HepG2 (cell line): ENCODE measurements around the gene CCDC201. TPM values are rescaled to one million over a fixed set of nuclear protein-coding genes. Genes with fewer than 3 reads are reported as not detected.

Experiments
- DZIP1 ChIP-seq: sonication (generic); formaldehyde crosslinking; IDR thresholded peaks from 2 replicates; pipeline ENCODE4 v1.5.0; 2020; ENCODE audit warnings: mild to moderate bottlenecking, missing genetic modification reagents
- FOXK1 ChIP-seq: sonication (generic); formaldehyde crosslinking; IDR thresholded peaks from 2 replicates; pipeline ENCODE4 v1.4.0; 2020; ENCODE audit warnings: low read depth, missing genetic modification reagents, borderline replicate concordance
- FOXP1 ChIP-seq, 2 experiments: fragments of 450-650 bp in 1 of 2; IDR thresholded peaks; 2 replicates each; pipeline ENCODE4 v1.6.1; 2017 to 2018; ENCODE audit warnings: antibody characterized with exemption in 1 of 2
- JUN ChIP-seq: sonication (generic); formaldehyde crosslinking; IDR thresholded peaks from 2 replicates; pipeline ENCODE4 v1.4.0; 2020; ENCODE audit warnings: mild to moderate bottlenecking, missing genetic modification reagents
- MBD4 ChIP-seq: IDR thresholded peaks from 2 replicates; pipeline ENCODE4 v1.6.1; 2012; ENCODE audit warnings: low read length, inconsistent platforms, borderline replicate concordance
- PRMT3 ChIP-seq: sonication (generic); formaldehyde crosslinking; IDR thresholded peaks from 2 replicates; pipeline ENCODE4 v1.8.1; 2022; ENCODE audit warnings: low read depth, mild to moderate bottlenecking, moderate library complexity, missing genetic modification reagents, borderline replicate concordance
- REXO4 ChIP-seq: sonication (generic); formaldehyde crosslinking; IDR thresholded peaks from 2 replicates; pipeline ENCODE4 v1.8.0; 2022; ENCODE audit warnings: missing genetic modification reagents, mild to moderate bottlenecking, borderline replicate concordance
- SNRNP70 ChIP-seq: fragments of 200-400 bp; formaldehyde crosslinking; IDR thresholded peaks from 2 replicates; pipeline ENCODE4 v1.6.1; 2017; ENCODE audit warnings: mild to moderate bottlenecking, low read depth, low read length, moderate library complexity
- SOX6 ChIP-seq, 2 experiments: fragments of 450-650 bp in 1 of 2; sonication (generic) in 1 of 2; formaldehyde crosslinking in 1 of 2; IDR thresholded peaks; 2 replicates each; pipeline versions ENCODE4 v1.4.0 to v1.6.1; 2017 to 2020; ENCODE audit warnings: antibody characterized with exemption in 1 of 2, mild to moderate bottlenecking in 1 of 2, missing genetic modification reagents in 1 of 2
- SP4 ChIP-seq: sonication (generic); formaldehyde crosslinking; IDR thresholded peaks from 2 replicates; pipeline ENCODE4 v1.8.1; 2023; ENCODE audit warnings: mild to moderate bottlenecking, missing genetic modification reagents
- SSRP1 ChIP-seq: IDR thresholded peaks from 2 replicates; pipeline ENCODE4 v1.6.1; 2016; ENCODE audit warnings: control low read depth
- ZNF263 ChIP-seq: sonication (generic); formaldehyde crosslinking; IDR thresholded peaks from 2 replicates; pipeline ENCODE4 v1.4.0; 2020; ENCODE audit warnings: missing genetic modification reagents
- ZNF33B ChIP-seq: sonication (generic); formaldehyde crosslinking; IDR thresholded peaks from 2 replicates; pipeline ENCODE4 v1.5.1; 2020; ENCODE audit warnings: mild to moderate bottlenecking, missing genetic modification reagents
- ZNF451 ChIP-seq: sonication (generic); formaldehyde crosslinking; IDR thresholded peaks from 2 replicates; pipeline ENCODE4 v1.5.0; 2020; ENCODE audit warnings: mild to moderate bottlenecking, missing genetic modification reagents
- ZNF644 ChIP-seq: IDR thresholded peaks from 2 replicates; pipeline ENCODE4 v1.6.1; 2016; ENCODE audit warnings: low read depth
- ZNF672 ChIP-seq: sonication (generic); formaldehyde crosslinking; IDR thresholded peaks from 2 replicates; pipeline ENCODE4 v1.8.1; 2022; ENCODE audit warnings: missing genetic modification reagents
- ZNF703 ChIP-seq: sonication (generic); formaldehyde crosslinking; IDR thresholded peaks from 2 replicates; pipeline ENCODE4 v1.5.1; 2020; ENCODE audit warnings: missing genetic modification reagents, mild to moderate bottlenecking, moderate library complexity, borderline replicate concordance
- ZNF773 ChIP-seq: sonication (generic); formaldehyde crosslinking; IDR thresholded peaks from 2 replicates; pipeline ENCODE4 v1.4.0; 2020; ENCODE audit warnings: missing genetic modification reagents, borderline replicate concordance
- ZNF780A ChIP-seq: sonication (generic); formaldehyde crosslinking; IDR thresholded peaks from 2 replicates; pipeline ENCODE4 v1.8.0; 2022; ENCODE audit warnings: mild to moderate bottlenecking, missing genetic modification reagents, moderate library complexity
- polyA plus RNA-seq, 8 experiments: library from polyadenylated mRNA; depleted of rRNA in 3 of 8; stranded (reverse) in 7 of 8; unstranded in 1 of 8; fragments of >200 nt; fragmentation: Illumina TruSeq in 4 of 8; extraction: Trizol in 4 of 8; gene quantifications; 2 replicates each; pipeline versions ENCODE4 v1.2.1 to v1.2.3, GENCODE V29; 2011 to 2016; ENCODE audit warnings: low read depth in 4 of 8, missing spikeins in 1 of 8, mixed read lengths in 1 of 8; ENCODE audit not compliant: insufficient read depth in 1 of 8
- total RNA-seq, 5 experiments: library from RNA; depleted of rRNA; stranded (reverse); fragments of >200 nt; fragmentation: Illumina TruSeq; extraction: Trizol; gene quantifications; 2 replicates each; pipeline ENCODE4 v1.2.3, GENCODE V29; 2016; ENCODE audit warnings: low read depth in 1 of 5
- TF ChIP-seq, protein P1 (sequence below), 2 experiments: IDR thresholded peaks; 2 replicates each; pipeline ENCODE4 v1.6.1; 2011 to 2012; ENCODE audit warnings: low read length in 2 of 2, borderline replicate concordance in 1 of 2, low read depth in 1 of 2, mild to moderate bottlenecking in 1 of 2, moderate library complexity in 1 of 2
- TF ChIP-seq, protein P2 (sequence below): sonication (generic); formaldehyde crosslinking; IDR thresholded peaks from 2 replicates; pipeline ENCODE4 v1.5.0; 2020; ENCODE audit warnings: missing genetic modification reagents

CCDC201 gene
- total and polyA plus RNA-seq, 2 of the 13 experiments (the other 11 are each of a cell fraction or from before 2014, with no cell fraction given): 0.92 TPM; not detected in 1

- no peak for TF ChIP-seq DZIP1 (CRISPR knock-in tag)
- TF ChIP-seq PRMT3 (CRISPR knock-in tag): no peak
- no peak for TF ChIP-seq ZNF672
- no peak for TF ChIP-seq ZNF644 (CRISPR knock-in tag)
- TF ChIP-seq SP4 (CRISPR knock-in tag): no peak; the same call in 1 of the 2 replicates
- peak; percentile 92 for TF ChIP-seq ZNF263 (CRISPR knock-in tag)
- no peak for TF ChIP-seq SNRNP70
- TF ChIP-seq, protein P1, sequence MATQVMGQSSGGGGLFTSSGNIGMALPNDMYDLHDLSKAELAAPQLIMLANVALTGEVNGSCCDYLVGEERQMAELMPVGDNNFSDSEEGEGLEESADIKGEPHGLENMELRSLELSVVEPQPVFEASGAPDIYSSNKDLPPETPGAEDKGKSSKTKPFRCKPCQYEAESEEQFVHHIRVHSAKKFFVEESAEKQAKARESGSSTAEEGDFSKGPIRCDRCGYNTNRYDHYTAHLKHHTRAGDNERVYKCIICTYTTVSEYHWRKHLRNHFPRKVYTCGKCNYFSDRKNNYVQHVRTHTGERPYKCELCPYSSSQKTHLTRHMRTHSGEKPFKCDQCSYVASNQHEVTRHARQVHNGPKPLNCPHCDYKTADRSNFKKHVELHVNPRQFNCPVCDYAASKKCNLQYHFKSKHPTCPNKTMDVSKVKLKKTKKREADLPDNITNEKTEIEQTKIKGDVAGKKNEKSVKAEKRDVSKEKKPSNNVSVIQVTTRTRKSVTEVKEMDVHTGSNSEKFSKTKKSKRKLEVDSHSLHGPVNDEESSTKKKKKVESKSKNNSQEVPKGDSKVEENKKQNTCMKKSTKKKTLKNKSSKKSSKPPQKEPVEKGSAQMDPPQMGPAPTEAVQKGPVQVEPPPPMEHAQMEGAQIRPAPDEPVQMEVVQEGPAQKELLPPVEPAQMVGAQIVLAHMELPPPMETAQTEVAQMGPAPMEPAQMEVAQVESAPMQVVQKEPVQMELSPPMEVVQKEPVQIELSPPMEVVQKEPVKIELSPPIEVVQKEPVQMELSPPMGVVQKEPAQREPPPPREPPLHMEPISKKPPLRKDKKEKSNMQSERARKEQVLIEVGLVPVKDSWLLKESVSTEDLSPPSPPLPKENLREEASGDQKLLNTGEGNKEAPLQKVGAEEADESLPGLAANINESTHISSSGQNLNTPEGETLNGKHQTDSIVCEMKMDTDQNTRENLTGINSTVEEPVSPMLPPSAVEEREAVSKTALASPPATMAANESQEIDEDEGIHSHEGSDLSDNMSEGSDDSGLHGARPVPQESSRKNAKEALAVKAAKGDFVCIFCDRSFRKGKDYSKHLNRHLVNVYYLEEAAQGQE (IDR thresholded peaks at IDR 0.05; ENCODE audit: borderline replicate concordance in 1 of 2, low read depth in 1 of 2, low read length in 2 of 2): no peak
- no peak for TF ChIP-seq ZNF703 (CRISPR knock-in tag)
- no peak for TF ChIP-seq FOXP1 (IDR thresholded peaks at IDR 0.05)
- peak; percentile 79; the same call in 1 of the 2 replicates for TF ChIP-seq FOXP1 (CRISPR knock-in tag; IDR thresholded peaks at IDR 0.05)
- TF ChIP-seq ZNF780A (CRISPR knock-in tag): peak; percentile 61; the same call in 1 of the 2 replicates
- TF ChIP-seq MBD4: no peak
- no peak; the same call in 1 of the 2 replicates for TF ChIP-seq ZNF773 (CRISPR knock-in tag)
- peak; percentile 68 for TF ChIP-seq SSRP1
- TF ChIP-seq ZNF33B: no peak
- no peak for TF ChIP-seq REXO4
- TF ChIP-seq SOX6 (IDR thresholded peaks at IDR 0.05): no peak
- TF ChIP-seq SOX6 (CRISPR knock-in tag; IDR thresholded peaks at IDR 0.05): peak; percentile 91
- no peak for TF ChIP-seq JUN (CRISPR knock-in tag)
- TF ChIP-seq ZNF451 (CRISPR knock-in tag): no peak
- TF ChIP-seq FOXK1 (CRISPR knock-in tag): peak; percentile 41; the same call in 1 of the 2 replicates
- TF ChIP-seq, protein P2, sequence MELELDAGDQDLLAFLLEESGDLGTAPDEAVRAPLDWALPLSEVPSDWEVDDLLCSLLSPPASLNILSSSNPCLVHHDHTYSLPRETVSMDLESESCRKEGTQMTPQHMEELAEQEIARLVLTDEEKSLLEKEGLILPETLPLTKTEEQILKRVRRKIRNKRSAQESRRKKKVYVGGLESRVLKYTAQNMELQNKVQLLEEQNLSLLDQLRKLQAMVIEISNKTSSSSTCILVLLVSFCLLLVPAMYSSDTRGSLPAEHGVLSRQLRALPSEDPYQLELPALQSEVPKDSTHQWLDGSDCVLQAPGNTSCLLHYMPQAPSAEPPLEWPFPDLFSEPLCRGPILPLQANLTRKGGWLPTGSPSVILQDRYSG: no peak
Measured at GRCh38 chr7:45893374-45893995, 20.6 kb upstream of the CCDC201 start (continued).
